OCI-LY3 (cell line): Measurements from ENCODE around the gene RNF112.

Experiments used
- H2AFZ ChIP-seq: fragments of 200-600, 300-600 bp; shearing (Covaris generic); 2 replicates; pipeline ENCODE4 v1.6.0; 2014; ENCODE audit warnings: antibody characterized with exemption, low read depth, low read length
- H3K27ac ChIP-seq: fragments of 200-600, 300-600 bp; sonication (generic); 2 replicates; pipeline ENCODE4 v1.5.1; 2014; ENCODE audit warnings: mild to moderate bottlenecking, low read length, moderate library complexity, mixed read lengths
- H3K27me3 ChIP-seq: fragments of 200-600, 300-600 bp; sonication (generic); 2 replicates; pipeline ENCODE4 v1.6.1; 2014; ENCODE audit warnings: low read depth, low read length, mixed read lengths
- H3K36me3 ChIP-seq: fragments of 200-600, 300-600 bp; sonication (generic); replicated peaks from 2 replicates; pipeline ENCODE3; 2014; ENCODE audit warnings: low read depth, low read length, mixed read lengths
- H3K4me1 ChIP-seq: fragments of 300-600, 200-600 bp; sonication (generic); 2 replicates; pipeline ENCODE4 v1.6.1; 2014; ENCODE audit warnings: low read length, mixed read lengths
- H3K4me2 ChIP-seq: fragments of 200-600, 300-600 bp; sonication (generic); 2 replicates; pipeline ENCODE4 v1.6.1; 2014; ENCODE audit warnings: low read length, mixed read lengths
- H3K4me3 ChIP-seq: fragments of 300-600, 200-600 bp; sonication (generic); 2 replicates; pipeline ENCODE4 v1.5.1; 2014; ENCODE audit warnings: antibody characterized with exemption, mild to moderate bottlenecking, low read length, moderate library complexity
- H3K79me2 ChIP-seq: fragments of 300-600, 200-600 bp; shearing (Covaris generic); 2 replicates; pipeline ENCODE4 v1.6.1; 2014; ENCODE audit warnings: mild to moderate bottlenecking, low read length, mixed read lengths
- H3K9ac ChIP-seq: fragments of 300-600, 200-600 bp; shearing (Covaris generic); 2 replicates; pipeline ENCODE4 v1.6.0; 2014; ENCODE audit warnings: mild to moderate bottlenecking, low read length, moderate library complexity
- H3K9me3 ChIP-seq: fragments of 200-600, 300-600 bp; shearing (Covaris generic); 2 replicates; pipeline ENCODE4 v1.6.1; 2014; ENCODE audit warnings: low read length, mixed read lengths; ENCODE audit not compliant: insufficient read depth
- H4K20me1 ChIP-seq: fragments of 200-600, 300-600 bp; sonication (generic); 2 replicates; pipeline ENCODE4 v1.6.1; 2016; ENCODE audit warnings: low read length, mixed read lengths; ENCODE audit not compliant: insufficient read depth
- EZH2phosphoT487 ChIP-seq: fragments of 200-600 bp; shearing (Covaris generic); IDR thresholded peaks from 2 replicates; pipeline ENCODE4 v1.6.1; 2018; ENCODE audit warnings: antibody characterized with exemption, mixed run types, low read depth
- TF ChIP-seq, protein P1 (sequence below): fragments of 200-600, 300-600 bp; sonication (generic); IDR thresholded peaks from 2 replicates; pipeline ENCODE4 v1.5.1; 2014; ENCODE audit warnings: antibody characterized with exemption, low read length, low read depth

Gene RNF112

GRCh38 chr17:19421219-19421618 lies 10.2 kb downstream of the RNF112 start:
- Histone ChIP-seq H3K4me2 (no peak overlapping the region), H3K9ac (no peak overlapping the region), H3K79me2 (no peaks in the 10 kb centered on the region), H3K27me3 (no peaks in the 10 kb centered on the region), H3K36me3 (no peaks in the 10 kb centered on the region), H3K27ac (no peak overlapping the region), H3K4me3 (no peak overlapping the region), H3K4me1 (peaks cover 10% of the 10 kb centered on the region), H3K9me3 (no peaks in the 10 kb centered on the region), H4K20me1 (no peaks in the 10 kb centered on the region), H2AFZ (no peak overlapping the region)
- TF ChIP-seq, protein P1, sequence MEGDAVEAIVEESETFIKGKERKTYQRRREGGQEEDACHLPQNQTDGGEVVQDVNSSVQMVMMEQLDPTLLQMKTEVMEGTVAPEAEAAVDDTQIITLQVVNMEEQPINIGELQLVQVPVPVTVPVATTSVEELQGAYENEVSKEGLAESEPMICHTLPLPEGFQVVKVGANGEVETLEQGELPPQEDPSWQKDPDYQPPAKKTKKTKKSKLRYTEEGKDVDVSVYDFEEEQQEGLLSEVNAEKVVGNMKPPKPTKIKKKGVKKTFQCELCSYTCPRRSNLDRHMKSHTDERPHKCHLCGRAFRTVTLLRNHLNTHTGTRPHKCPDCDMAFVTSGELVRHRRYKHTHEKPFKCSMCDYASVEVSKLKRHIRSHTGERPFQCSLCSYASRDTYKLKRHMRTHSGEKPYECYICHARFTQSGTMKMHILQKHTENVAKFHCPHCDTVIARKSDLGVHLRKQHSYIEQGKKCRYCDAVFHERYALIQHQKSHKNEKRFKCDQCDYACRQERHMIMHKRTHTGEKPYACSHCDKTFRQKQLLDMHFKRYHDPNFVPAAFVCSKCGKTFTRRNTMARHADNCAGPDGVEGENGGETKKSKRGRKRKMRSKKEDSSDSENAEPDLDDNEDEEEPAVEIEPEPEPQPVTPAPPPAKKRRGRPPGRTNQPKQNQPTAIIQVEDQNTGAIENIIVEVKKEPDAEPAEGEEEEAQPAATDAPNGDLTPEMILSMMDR, result no peak

GRCh38 chr17:19421926-19422325 lies 10.9 kb downstream of the RNF112 start:
- no peaks in the 10 kb centered on the region for H3K79me2 ChIP-seq
- H2AFZ ChIP-seq, result no peak overlapping the region
- no peaks in the 10 kb centered on the region for H4K20me1 ChIP-seq
- no peak overlapping the region for H3K4me3 ChIP-seq
- H3K27ac ChIP-seq, result no peak overlapping the region
- H3K9ac ChIP-seq, result no peak overlapping the region
- no peak overlapping the region for H3K4me2 ChIP-seq
- H3K27me3 ChIP-seq, result no peaks in the 10 kb centered on the region
- H3K36me3 ChIP-seq, result no peaks in the 10 kb centered on the region
- H3K4me1 ChIP-seq, result peaks cover 10% of the 10 kb centered on the region
- TF ChIP-seq EZH2phosphoT487, result no peak
- TF ChIP-seq, protein P1, result no peak
- no peaks in the 10 kb centered on the region for H3K9me3 ChIP-seq

- no peaks in the 10 kb centered on the region for H3K79me2 ChIP-seq
- peaks cover 10% of the 10 kb centered on the region for H3K4me1 ChIP-seq
- H3K9ac ChIP-seq, result no peak overlapping the region
- no peaks in the 10 kb centered on the region for H3K9me3 ChIP-seq
- TF ChIP-seq, protein P1, result no peak
- no peak for TF ChIP-seq EZH2phosphoT487
- peak overlapping the region; percentile 32; the same call in 1 of the 2 replicates for H3K4me2 ChIP-seq
- no peaks in the 10 kb centered on the region for H3K36me3 ChIP-seq
- no peak overlapping the region for H2AFZ ChIP-seq
- H3K27ac ChIP-seq, result no peak overlapping the region
- H4K20me1 ChIP-seq, result no peaks in the 10 kb centered on the region
- H3K4me3 ChIP-seq, result no peak overlapping the region
- H3K27me3 ChIP-seq, result no peaks in the 10 kb centered on the region
Measured at GRCh38 chr17:19424934-19425868, 14.2 kb downstream of the RNF112 start.

DNA sequence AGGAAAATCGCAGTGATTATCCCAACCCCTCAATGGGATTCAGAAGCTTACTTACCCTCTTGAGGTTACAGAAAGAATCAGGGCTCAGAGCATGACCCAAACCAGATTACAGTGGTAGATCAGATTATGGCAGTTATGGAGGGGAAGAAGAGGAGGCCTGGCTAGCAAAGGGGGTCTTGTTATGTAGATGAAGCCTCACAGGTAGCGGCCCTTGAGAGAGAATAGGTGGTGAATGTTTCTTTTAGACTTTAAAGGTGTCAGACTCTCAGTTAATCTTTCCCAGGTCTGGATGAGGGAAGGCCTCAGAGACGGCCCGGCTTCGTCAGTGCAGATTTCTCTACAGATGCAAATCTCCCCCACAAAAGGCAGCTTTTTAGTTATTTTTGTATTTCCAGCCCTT lies 15.6 kb downstream of the RNF112 start:
- H3K36me3 ChIP-seq, result no peaks in the 10 kb centered on the region
- H3K4me2 ChIP-seq, result no peak overlapping the region
- no peak overlapping the region for H3K9ac ChIP-seq
- H3K27me3 ChIP-seq, result no peaks in the 10 kb centered on the region
- no peaks in the 10 kb centered on the region for H3K9me3 ChIP-seq
- no peaks in the 10 kb centered on the region for H3K79me2 ChIP-seq
- peaks cover 10% of the 10 kb centered on the region for H3K4me1 ChIP-seq
- no peaks in the 10 kb centered on the region for H4K20me1 ChIP-seq
- H3K4me3 ChIP-seq, result no peak overlapping the region
- no peak for TF ChIP-seq EZH2phosphoT487
- TF ChIP-seq, protein P1, result no peak
- H3K27ac ChIP-seq, result no peak overlapping the region
- H2AFZ ChIP-seq, result no peak overlapping the region
